ELR (cell line): ENCODE measurements around the gene VDAC1.
"Not testable (repeated sequence)": the region's sequence is repeated elsewhere in the genome, so short reads cannot be mapped to it uniquely, and the experiment has no call there.

Experiments
- DNase-seq: peaks from one replicate; pipeline ENCODE4 v3.0.0-alpha.2; 2015; ENCODE audit warnings: low read depth

VDAC1 gene

GRCh38 chr5:133941456-133942196 lies 63.1 kb downstream of the VDAC1 start:
- DNase-seq: no peak

- DNase-seq: no peak
Measured at GRCh38 chr5:133939668-133940067, 65.1 kb downstream of the VDAC1 start.

GRCh38 chr5:133938929-133939328 lies 65.8 kb downstream of the VDAC1 start:
- no peak for DNase-seq

GRCh38 chr5:133938039-133938821 lies 66.5 kb downstream of the VDAC1 start:
- no peak for DNase-seq

GRCh38 chr5:133937628-133938027 lies 67.1 kb downstream of the VDAC1 start:
- DNase-seq: not testable (repeated sequence)

GRCh38 chr5:133936651-133937015 lies 68.1 kb downstream of the VDAC1 start:
- DNase-seq: no peak

GRCh38 chr5:133935991-133936650 lies 68.7 kb downstream of the VDAC1 start:
- not testable (repeated sequence) for DNase-seq

GRCh38 chr5:133935667-133935940 lies 69.2 kb downstream of the VDAC1 start:
- DNase-seq: no peak

- DNase-seq: no peak
Measured at GRCh38 chr5:133934822-133935666, 69.7 kb downstream of the VDAC1 start.

- DNase-seq: no peak
Measured at GRCh38 chr5:133934311-133934710, 70.5 kb downstream of the VDAC1 start.

- DNase-seq: no peak
Measured at GRCh38 chr5:133933670-133934295, 71.0 kb downstream of the VDAC1 start.

GRCh38 chr5:133933169-133933509 lies 71.6 kb downstream of the VDAC1 start:
- DNase-seq: no peak

GRCh38 chr5:133932441-133933168 lies 72.2 kb downstream of the VDAC1 start:
- DNase-seq: no peak

GRCh38 chr5:133931546-133931945 lies 73.2 kb downstream of the VDAC1 start:
- DNase-seq: no peak

- no peak for DNase-seq
Measured at GRCh38 chr5:133930813-133931090, 74.0 kb downstream of the VDAC1 start.

- DNase-seq: no peak
Measured at GRCh38 chr5:133930061-133930812, 74.5 kb downstream of the VDAC1 start.

- no peak for DNase-seq
Measured at GRCh38 chr5:133928587-133929393, 76.0 kb downstream of the VDAC1 start.

- peak; percentile 14 for DNase-seq
Measured at GRCh38 chr5:133927300-133928180, 77.2 kb downstream of the VDAC1 start.
